ENCODE data around the gene HORMAD2.

The HORMAD2 gene, protein sequence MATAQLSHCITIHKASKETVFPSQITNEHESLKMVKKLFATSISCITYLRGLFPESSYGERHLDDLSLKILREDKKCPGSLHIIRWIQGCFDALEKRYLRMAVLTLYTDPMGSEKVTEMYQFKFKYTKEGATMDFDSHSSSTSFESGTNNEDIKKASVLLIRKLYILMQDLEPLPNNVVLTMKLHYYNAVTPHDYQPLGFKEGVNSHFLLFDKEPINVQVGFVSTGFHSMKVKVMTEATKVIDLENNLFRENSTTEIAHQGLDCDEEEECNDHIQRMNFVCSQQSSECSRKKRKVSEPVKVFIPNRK

GRCh38 chr22:30079952-30080533 is at the start of gene HORMAD2:
TSS of gene HORMAD2 (plus strand) at chr22:30080464. CDS start at chr22:30093953, 13,489 bp downstream.
- no peak for FAIRE-seq

DNA sequence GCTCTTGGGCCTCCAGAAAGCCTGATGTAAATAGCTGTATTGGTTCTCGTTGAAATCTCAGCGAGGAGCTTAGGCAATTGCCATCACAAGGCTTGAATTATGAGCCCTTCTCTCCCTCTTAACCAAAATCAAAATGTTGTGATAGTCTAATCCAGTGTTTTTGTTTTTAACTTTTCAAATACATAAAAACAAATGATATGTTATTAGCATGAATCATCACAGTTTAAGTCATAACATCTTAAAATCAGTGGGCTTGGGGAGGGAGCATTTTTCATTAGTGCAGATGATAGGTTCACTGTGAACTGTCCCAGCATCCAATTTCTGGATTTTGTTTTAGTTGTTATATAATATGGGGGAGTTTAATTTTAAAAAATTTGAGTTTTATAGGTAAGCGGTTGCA is 48.9 kb upstream of the HORMAD2 start:
- FAIRE-seq = no peak

GRCh38 chr22:30031764-30032455 is 48.4 kb upstream of the HORMAD2 start:
- no peak for FAIRE-seq

DNA sequence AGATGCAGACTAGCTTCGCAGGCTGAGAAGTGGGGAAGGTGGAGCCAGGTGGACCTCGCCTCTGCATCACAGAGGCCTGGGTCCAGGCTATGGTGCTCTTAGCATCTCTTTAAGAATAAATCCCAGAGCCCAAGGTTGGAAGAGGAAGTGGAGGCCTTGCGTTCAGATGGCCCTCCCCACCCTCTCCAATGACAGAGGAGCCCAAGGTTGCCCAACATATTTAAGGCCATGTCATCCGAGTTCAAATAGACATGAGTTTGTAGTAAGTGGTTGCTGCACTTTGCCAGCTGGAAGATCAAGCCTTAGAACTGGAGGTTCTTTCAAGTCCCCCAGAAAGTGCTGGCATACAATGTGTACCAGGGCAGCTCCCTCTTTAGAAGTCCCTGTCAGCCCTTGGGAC is 47.1 kb upstream of the HORMAD2 start:
- FAIRE-seq = no peak

GRCh38 chr22:30033901-30034300 is 46.4 kb upstream of the HORMAD2 start:
- FAIRE-seq = no peak

GRCh38 chr22:30036656-30037055 is 43.6 kb upstream of the HORMAD2 start:
- FAIRE-seq = no peak

DNA sequence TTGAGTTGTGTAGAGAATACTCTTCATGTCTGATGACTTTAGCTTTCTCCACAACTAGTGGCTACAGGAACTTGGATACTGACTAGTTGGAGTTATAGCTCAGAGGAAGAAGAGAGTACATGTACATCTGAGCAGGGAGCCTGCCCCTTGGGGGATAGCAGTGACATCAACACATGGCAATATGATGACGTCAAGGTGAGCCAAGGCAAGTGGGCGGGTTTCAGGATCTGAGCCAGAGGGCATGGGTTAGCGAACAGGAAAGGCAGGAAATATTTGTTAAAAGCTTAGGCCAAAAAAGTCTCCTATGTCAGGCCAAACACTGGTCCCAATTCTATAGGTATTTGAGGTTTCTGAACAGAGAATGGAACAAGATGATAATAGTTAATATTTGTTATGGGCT is 42.0 kb upstream of the HORMAD2 start:
- FAIRE-seq = no peak

DNA sequence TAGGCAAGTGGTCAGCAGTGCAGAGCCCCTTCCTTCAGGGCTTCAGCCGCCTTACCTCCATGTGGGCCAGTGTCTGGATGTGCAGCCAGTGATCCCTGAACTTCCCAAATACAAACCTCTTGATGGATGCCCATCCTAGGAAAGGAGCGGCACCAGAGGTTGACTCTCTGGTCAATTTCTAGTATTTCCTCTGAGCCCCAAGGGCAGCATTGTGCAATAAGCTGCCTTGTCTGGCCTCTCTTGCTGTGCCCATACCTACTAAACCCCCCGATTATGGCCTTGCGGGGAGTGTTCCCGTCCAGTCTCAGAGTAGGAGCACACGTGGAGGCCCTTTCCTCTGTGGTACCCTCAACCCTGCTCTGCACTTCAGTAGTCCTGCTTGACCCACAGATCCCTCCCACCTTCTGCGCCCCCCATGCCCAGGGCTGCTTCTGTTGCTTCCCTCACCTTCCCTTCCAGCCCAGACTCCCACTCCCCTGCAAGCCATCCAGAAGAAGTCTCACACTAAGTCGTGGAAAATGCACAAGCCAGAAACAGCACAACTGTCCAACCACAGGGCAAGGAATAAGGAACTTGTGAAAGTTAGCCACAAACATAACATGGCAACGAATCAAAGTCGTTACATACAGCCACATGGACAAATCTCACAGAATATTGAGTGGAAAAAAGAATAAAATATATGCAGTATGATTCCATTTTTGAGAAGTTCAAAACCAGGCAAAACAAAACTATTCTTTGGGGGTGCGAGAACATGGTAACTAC is 39.6 kb upstream of the HORMAD2 start:
- no peak for FAIRE-seq

DNA sequence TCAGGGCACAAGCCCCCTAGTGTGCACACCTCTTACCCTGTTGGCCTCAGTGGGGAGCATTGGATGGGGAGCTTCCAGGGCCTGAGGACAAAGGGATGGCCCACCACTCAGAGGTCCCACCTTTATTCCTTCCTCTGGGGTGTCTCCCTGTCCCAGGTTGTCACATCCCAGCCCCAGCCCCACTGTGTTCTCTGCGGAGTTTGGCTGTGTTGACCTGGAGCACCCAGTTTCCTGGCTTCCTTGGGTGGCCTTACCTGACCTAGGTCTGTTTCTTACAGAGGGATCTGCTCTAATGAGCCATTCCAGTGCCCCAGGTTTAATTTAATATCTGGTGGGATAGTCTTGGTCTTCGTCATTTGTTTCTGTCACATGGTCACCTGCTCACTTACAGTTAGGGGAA is 38.8 kb upstream of the HORMAD2 start:
- no peak for FAIRE-seq

DNA sequence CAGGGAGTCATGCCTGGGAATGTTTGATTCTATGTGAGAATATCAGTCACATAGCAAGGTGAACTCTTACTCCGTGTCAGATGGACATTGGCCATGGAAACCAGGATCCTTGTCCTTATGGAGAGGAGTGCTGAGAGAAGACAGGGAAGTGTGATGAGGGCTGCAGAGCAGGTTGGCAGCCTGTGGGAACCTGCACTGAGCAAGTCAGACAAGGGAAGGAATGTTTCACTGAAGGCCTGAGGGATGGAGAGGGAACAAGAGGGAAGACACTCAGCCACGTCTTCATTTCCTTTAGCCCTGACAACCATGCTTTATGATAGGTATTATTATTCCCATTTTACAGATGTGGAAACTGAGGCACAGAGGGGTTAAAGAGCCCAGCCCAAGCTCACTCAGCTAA is 38.4 kb upstream of the HORMAD2 start:
- FAIRE-seq = no peak

- no peak for FAIRE-seq
These were observed 37.1 kb upstream of the HORMAD2 start for GRCh38 chr22:30043161-30043560.

DNA sequence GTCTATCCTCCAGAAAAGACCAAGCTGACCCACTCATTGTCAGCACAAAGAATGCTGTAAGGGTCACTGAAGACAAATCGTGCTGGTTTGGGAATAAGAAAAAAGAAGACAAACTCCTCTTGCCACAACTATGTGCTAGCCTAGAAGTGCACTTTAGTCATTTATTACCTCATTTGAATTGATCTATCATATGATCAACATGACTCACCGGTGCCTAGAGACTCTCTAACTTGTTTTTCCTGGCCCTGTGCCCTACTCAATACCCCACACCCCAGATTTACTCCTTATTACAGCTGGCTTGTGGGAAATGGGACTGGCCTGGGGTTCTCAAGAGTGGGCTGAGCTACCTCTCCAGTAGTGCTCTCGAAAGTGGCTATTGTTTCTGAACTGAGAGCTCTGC is 35.9 kb upstream of the HORMAD2 start:
- no peak for FAIRE-seq

GRCh38 chr22:30044881-30045493 is 35.3 kb upstream of the HORMAD2 start:
- FAIRE-seq = no peak

DNA sequence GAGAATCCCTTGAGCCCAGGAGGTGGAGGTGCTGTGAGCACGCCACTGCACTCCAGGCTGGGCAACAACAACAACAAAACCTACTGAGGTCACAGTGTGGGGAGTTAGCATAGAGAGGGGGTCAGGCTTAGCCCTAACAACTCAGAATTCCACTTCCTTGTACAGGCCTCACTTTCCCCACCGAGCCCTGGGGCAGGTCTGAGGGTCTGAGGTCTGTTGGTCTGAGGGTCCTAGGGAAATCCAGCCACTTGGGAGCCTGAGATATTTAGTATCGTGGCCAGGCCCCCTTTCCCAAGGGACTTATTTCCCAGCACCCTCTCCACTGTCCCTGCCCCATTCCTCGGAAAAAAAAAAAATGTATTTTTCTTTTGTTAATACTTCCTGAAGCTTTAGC is 34.8 kb upstream of the HORMAD2 start:
- FAIRE-seq = no peak

GRCh38 chr22:30045901-30046715 is 34.2 kb upstream of the HORMAD2 start:
- FAIRE-seq = no peak

DNA sequence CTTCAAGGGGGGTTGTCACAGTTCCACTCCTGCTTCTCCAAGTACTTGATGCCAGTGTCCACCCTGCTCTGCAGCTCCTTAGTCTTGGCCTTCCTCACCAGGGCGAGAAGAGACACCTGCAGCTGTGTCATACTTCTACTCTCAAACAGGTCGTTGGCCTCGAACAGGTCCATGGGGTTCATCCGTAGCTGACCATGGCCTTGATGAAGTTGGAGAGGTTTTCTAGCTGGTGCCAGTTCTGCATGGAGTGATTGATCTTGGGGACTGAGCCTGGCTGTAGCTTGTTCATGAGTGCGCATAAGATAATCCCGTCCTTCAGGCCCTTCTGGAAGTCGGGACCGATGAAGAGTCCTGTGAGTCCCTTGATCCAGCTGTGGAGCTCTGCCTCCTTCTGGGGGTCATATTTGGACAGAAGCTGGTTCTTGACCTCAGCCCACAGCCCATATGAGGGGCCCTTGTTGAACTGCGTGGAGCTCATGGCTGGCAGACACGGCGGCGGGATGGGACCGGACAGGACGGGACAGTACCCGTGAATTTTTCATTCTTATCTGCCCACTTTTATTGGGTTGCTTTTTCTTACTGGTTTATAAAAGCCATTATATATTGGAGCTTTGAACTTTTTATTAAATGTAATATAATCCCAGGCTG is 33.4 kb upstream of the HORMAD2 start:
- FAIRE-seq = no peak

- no peak for FAIRE-seq
These were observed 32.9 kb upstream of the HORMAD2 start for GRCh38 chr22:30047364-30047738.

- no peak for FAIRE-seq
These were observed 31.6 kb upstream of the HORMAD2 start for GRCh38 chr22:30048681-30049080.

GRCh38 chr22:30054067-30054763 is 26.0 kb upstream of the HORMAD2 start:
- FAIRE-seq = no peak

DNA sequence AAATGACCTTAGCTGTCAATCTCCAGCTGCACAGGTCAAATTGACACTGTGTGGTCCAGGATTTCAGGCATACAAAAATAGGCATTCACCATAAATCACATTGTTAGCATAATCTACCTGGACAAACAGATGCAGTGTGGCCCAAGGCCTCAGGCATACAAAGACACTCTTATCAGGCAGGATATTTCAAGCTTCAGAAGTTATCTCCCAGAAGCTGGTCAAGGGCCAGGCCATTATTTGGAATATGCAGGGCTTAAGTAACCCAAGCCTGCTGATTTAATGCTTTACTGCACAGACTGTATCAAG is 25.5 kb upstream of the HORMAD2 start:
- FAIRE-seq = no peak

GRCh38 chr22:30056015-30056414 is 24.2 kb upstream of the HORMAD2 start:
- FAIRE-seq = no peak
